ENCODE data around the gene SERPINC1. TPM values are rescaled to one million over a fixed set of nuclear protein-coding genes. Genes with fewer than 3 reads are reported as not detected.

Gene SERPINC1
- total and polyA plus RNA-seq, 2 of the 13 experiments (the other 11 are each of a cell fraction or from before 2014, with no cell fraction given), result 142 to 205 TPM

- CTCF ChIA-PET (ENCODE audit: low intra/inter-chr PET ratio, low total read pairs), result no interaction called here
- POLR2A ChIA-PET, result interaction anchor here (0.7 to 1.6 kb wide), 3 partner anchors 9 to 389 kb away, joined by 3 to 5 read pairs (median 3); partner anchors contain the start of genes PRDX6 and SERPINC1
Measured at GRCh38 chr1:173865468-173866164, 51.5 kb downstream of the SERPINC1 start.

More at GRCh38 chr1:173865468-173866164, 51.5 kb downstream of the SERPINC1 start:
- peaks cover 4 to 41% of the 10 kb centered on the region in 2 experiments for H3K36me3 ChIP-seq (replicated peaks in 1 of 2; ENCODE audit: control insufficient read depth in 1 of 2, insufficient read depth in 2 of 2, low read length in 2 of 2)
- H2AFZ ChIP-seq (ENCODE audit: low read length), result no peak overlapping the region
- FAIRE-seq, result no peak
- H3K4me3 ChIP-seq (replicated peaks in 1 of 3; ENCODE audit: insufficient read depth in 1 of 3, low read depth in 2 of 3, low read length in 3 of 3), result peak overlapping the region; percentile 58 to 98 (median 85); a peak in 5 of 6 replicates
- in situ Hi-C loops (cut with HindIII; ENCODE audit: extremely low pct_ligation_motif_present, low pct_unique_long_range_greater_than_20kb), result loop anchor here (10.0 kb wide), 1 partner anchor 209 kb away; no protein-coding TSS in a partner anchor
- BruUV-seq (replicated peaks), result no TSS peak
- H4K20me1 ChIP-seq (ENCODE audit: insufficient read depth, low read length), result peaks cover 38% of the 10 kb centered on the region
- ATAC-seq, result no peak
- H3K9me3 ChIP-seq (ENCODE audit: low read length), result no peaks in the 10 kb centered on the region
- 43% methylated on average over 4 of the region's 4 CpGs for WGBS (ENCODE audit: low lambda C conversion rate)
- H3K79me2 ChIP-seq (ENCODE audit: insufficient read depth, low read length), result peaks cover 28% of the 10 kb centered on the region
- intact Hi-C loops (cut with micrococcal nuclease; ENCODE audit: unreplicated experiment), result loop anchor here (5.0 kb wide), 1 partner anchor 62 kb away; no protein-coding TSS in a partner anchor
- no peaks in the 10 kb centered on the region; a peak in 1 of 5 replicates for H3K27me3 ChIP-seq (ENCODE audit: control insufficient read depth in 1 of 2, insufficient read depth in 2 of 2, low read length in 2 of 2)
- DNase-seq (ENCODE audit: low spot score), result no peak
- peak overlapping the region; percentile 95 for H3K9ac ChIP-seq (ENCODE audit: insufficient read depth, low read depth, low read length)
- peaks cover 39% of the 10 kb centered on the region for H3K4me1 ChIP-seq (ENCODE audit: insufficient read depth, low read length)
- no peak for TF ChIP-seq ELK4 (CRISPR knock-in tag; IDR thresholded peaks at IDR 0.05; ENCODE audit: borderline replicate concordance)
- no peak for TF ChIP-seq PREB (CRISPR knock-in tag; IDR thresholded peaks at IDR 0.05)
- no peak for TF ChIP-seq NONO (IDR thresholded peaks at IDR 0.05)
- no peak for TF ChIP-seq NONO (CRISPR knock-in tag; conservative IDR thresholded peaks at IDR 0.05)
- TF ChIP-seq POLR2AphosphoS5 (IDR thresholded peaks at IDR 0.05; ENCODE audit: low read depth, low read length), result peak; percentile 24; the same call in 1 of the 2 replicates
- no peak for TF ChIP-seq ZNF441 (CRISPR knock-in tag; IDR thresholded peaks at IDR 0.05; ENCODE audit: borderline replicate concordance)
- no peak for TF ChIP-seq ZNF704 (CRISPR knock-in tag; IDR thresholded peaks at IDR 0.05; ENCODE audit: borderline replicate concordance)
- TF ChIP-seq PHB2 (IDR thresholded peaks at IDR 0.05; ENCODE audit: partially characterized antibody), result no peak
- TF ChIP-seq MLX (CRISPR knock-in tag; IDR thresholded peaks at IDR 0.05), result no peak
- TF ChIP-seq NR2C2 (CRISPR knock-in tag; IDR thresholded peaks at IDR 0.05; ENCODE audit: borderline replicate concordance), result no peak
- TF ChIP-seq ZNF790 (CRISPR knock-in tag; IDR thresholded peaks at IDR 0.05; ENCODE audit: borderline replicate concordance), result no peak
- TF ChIP-seq PAF1 (CRISPR knock-in tag; IDR thresholded peaks at IDR 0.05), result peak; percentile 49; the same call in 1 of the 2 replicates
- peak; percentile 23 for TF ChIP-seq RBFOX2 (IDR thresholded peaks at IDR 0.05; ENCODE audit: low read depth, low read length)
- TF ChIP-seq CHD2 (IDR thresholded peaks at IDR 0.05; ENCODE audit: low read depth, low read length), result no peak
- TF ChIP-seq XRCC5 (optimal IDR thresholded peaks at IDR 0.05; ENCODE audit: low read length), result no peak
- TF ChIP-seq SYNCRIP (IDR thresholded peaks at IDR 0.05; ENCODE audit: insufficient read depth, low read depth, low read length), result no peak
- TF ChIP-seq AGO2 (optimal IDR thresholded peaks at IDR 0.05; ENCODE audit: low read depth, low read length), result no peak
- peak; percentile 86 for TF ChIP-seq RBM22 (optimal IDR thresholded peaks at IDR 0.05; ENCODE audit: low read length)
- peak; percentile 14 to 33; a peak in 2 of 4 replicates for TF ChIP-seq POLR2A (IDR thresholded peaks at IDR 0.05; ENCODE audit: insufficient read depth in 1 of 2, low read depth in 2 of 2, low read length in 2 of 2)
- TF ChIP-seq ZNF274 (CRISPR knock-in tag; IDR thresholded peaks at IDR 0.05), result no peak
- no peak for TF ChIP-seq ZNF781 (CRISPR knock-in tag; IDR thresholded peaks at IDR 0.05; ENCODE audit: borderline replicate concordance, not compliant biosample characterization)
- no peak for TF ChIP-seq RELA (CRISPR knock-in tag; IDR thresholded peaks at IDR 0.05)
- peak overlapping the region; percentile 91 for H3K27ac ChIP-seq (ENCODE audit: extremely low read length, insufficient read depth, low read length)
- peak overlapping the region; percentile 87 for H3K4me2 ChIP-seq (ENCODE audit: low read depth, low read length)

All from HepG2 (cell line).